Dermis microvascular lymphatic vessel endothelial cell (primary cell): ENCODE measurements around the gene MGLL. TPM values are rescaled to one million over a fixed set of nuclear protein-coding genes. Genes with fewer than 3 reads are reported as not detected.
"Not testable (repeated sequence)": the region's sequence is repeated elsewhere in the genome, so short reads cannot be mapped to it uniquely, and the experiment has no call there.

Experiments used
- DNase-seq, 2 donors: peaks; one replicate each; pipeline versions ENCODE4 v3.0.0 to v3.0.0-alpha.2; 2010; ENCODE audit warnings: low read depth in 2 of 2
- total RNA-seq: library from RNA; depleted of rRNA; stranded (reverse); fragments of >200 nt; gene quantifications from 2 replicates; pipeline ENCODE4 v1.2.1, GENCODE V29; 2014

Gene MGLL
- total RNA-seq, 1 donor from 2014 or later = 33.4 TPM

DNA sequence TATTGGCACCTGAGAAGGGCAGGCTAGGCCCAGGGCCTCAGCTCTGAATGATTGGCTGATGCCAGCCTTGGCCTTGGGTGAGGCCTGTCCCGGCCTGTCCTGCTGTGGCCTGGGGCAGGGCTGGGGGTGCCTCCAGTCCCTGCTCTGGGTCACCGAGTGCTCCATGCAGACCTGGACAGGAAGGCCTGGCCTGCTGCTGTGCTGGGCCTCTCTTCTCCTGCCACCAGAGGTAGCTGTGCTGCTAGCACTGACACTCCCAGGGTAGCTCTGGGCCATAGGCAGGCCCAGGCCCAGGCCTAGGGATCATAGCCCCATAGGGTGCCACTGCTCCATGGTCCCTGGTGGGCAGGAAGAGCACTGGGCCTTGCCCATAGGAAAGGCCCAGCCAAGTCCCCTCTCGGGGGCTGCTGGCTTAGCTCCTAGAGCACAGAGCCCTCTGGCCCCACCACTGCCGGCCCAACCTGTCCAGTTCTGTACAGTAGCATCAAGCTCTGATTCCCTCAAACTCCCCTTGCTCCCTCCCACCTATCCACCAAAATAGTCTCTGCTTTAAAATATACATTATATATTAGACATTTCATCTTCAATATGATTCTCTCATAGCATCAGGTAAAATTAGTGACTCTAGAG is 131.4 kb downstream of the MGLL start:
- peak; percentile 43 to 64 for DNase-seq

DNA sequence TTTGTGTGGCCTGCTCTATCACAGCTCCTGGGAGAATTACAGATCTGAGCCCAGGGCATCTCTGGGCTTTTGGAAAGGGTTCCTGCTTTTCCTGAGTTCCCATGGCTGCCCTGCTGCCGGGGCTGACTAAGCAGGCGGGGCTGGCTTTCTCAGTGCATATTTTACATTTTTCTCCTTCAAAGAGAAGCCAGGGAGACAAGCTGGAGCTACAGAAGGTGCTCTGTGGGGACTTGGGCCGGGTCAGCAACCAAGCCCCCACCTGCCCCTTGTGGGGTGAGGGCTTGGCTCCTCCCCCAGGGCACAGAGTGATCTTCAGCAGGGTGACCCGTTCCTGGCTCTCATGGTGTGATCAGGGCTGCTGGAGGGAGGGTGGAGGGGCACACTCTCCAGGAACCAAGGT is 132.2 kb downstream of the MGLL start:
- DNase-seq = no peak

DNA sequence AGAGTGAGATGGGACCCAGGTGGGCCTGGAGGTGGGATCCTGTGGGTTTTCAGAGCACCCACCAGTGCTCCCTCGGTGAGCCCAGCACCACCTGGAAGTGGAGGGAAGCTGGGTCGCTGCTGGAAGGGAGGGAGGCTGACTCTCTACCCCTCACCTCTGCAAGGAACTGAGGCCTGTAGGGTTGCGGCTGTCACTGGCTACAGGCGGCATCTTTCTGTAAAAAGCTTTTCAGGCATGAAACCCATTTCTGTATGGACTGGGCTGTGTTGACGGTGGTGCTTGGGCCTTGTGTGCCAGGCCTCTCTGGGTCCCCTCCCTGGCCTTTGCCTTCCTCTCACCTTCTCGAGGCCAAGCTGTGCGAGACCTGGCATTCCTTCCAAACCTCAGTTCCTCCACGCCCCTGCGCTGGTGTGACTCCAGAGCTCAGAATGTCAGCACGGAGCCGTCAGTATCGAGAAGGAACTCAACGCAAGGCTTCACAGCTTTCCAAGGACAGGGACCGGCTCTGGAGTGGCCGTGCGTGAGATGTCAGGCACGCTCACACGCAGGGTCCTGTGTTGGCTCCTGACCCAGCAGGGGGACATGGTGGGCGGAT is 133.0 kb downstream of the MGLL start:
- no peak for DNase-seq

DNA sequence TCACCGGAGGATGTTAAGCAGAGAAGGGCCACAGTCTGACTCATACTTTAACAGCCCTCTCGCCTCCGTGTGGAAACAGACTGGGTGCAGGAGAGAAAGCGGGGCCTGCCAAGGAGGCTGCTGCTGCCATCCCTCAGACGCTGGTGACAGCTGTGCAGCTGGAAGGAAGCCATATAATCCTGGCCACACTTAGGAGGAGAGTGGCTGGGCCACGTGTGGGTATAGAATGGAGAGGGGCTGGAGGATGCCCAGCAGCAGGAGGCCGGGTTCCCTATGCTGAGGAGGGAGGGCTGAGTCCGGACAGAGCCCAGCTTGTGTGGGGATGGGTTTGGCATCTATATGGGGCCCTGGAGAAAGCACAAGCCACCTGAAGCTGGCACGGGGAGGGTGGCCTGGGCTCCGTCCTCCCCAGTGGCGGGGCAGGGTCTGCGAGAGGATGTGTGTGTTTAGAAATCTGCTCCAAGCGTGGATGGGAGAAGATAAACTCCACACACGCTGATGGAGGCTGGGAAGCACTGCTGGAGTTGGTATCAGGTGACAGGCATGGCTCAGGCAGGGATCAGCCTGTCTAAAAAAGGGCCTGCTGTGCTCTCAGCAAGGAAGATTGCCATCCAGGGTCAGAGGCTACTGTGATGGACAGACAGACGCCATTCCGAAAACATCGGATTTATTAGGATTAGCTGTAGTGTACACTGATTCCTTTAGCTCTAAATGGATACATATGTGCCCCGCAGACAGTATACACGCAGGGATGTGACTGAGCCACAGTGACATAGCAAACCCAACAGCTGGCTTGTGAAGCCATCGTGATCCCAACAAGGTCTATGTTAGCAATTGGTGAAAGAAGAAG is 133.7 kb downstream of the MGLL start:
- no peak for DNase-seq

DNA sequence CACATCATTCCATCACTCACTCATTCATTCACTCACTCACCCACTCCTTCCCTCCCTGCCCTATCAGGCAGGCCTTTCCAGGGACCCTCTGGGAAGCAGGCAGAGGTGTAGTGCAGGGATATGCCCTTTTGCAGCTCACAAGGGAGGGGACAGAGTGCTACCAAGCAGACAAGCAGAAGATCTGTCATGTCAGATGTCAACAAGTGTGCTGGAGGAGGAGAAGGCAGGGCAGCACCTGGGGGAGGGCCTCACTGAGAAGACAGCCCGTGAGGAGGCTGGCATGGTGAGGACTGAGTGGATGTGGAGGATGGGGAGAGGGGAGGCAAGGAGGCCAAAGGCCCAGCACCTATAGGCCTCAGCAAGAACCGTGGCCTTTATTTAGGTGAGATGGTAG is 134.3 kb downstream of the MGLL start:
- no peak for DNase-seq

DNA sequence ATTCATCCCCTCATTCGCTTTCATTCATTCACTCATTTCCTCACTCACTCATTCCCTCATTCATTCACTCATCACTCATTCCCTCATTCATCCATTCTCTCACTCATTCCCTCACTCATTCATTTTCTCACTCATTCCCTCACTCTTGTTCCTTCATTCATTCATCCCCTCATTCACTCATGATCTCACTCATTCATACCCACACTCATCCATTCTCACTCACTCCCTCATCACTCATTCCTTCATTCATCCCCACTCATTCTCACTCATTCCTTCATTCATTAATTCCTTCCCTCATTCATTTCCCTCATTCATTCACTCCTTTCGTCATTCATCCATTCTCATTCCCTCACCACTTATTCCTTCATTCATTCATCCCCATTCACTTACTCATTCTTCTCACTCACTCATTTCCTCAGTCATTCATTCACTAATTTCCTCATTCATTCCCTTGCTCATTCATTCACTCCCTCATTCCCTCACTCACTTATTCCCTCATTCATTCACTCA is 135.0 kb downstream of the MGLL start:
- no peak for DNase-seq

DNA sequence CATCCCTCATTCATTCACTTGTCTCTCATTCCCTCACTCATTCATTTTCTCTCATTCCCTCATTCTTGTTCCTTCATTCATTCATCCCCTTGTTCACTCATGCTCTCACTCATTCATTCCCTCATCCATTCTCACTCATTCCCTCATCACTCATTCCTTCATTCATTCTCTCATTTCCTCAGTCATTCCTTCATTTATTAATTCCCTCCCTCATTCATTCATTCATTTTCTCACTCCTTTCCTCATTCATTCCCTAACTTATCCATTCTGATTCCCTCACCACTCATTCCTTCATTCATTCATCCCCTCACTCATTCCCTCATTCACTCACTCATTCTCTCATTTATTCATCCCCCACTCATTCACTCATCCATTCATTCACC is 135.8 kb downstream of the MGLL start:
- no peak for DNase-seq

DNA sequence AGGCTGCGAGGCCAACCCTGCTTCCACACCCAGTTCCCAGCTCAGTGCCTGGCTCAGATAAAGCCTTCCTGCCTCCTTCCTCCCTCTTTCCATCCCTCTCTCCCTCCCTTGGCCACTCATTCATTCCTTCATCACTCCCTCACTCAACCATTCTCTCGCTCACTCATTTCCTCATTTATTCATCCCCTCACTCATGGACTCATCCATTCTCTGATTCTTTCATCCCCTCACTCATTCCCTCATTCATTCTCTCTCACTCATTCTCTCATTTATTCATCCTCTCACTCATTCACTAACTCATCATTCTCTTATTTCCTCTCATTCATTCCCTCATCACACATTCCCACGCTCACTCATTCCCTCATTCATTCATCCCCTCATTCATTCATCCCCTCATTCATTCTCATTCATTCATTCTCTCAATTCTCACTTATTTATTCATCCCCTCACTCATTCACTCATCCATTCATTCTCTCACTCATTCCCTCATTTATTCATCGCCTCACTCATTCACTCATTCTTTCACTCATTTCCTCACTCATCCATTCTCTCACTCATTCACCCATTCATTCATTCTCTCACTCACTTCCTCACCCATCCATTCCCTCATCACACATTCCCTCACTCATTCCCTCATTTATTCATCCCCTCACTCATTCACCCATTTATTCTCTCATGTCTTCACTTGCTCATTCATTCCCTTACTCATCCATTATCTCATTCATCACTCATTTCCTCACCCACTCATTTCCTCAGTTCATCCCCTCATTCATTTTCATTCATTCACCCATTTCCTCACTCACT is 136.4 kb downstream of the MGLL start:
- no peak for DNase-seq

DNA sequence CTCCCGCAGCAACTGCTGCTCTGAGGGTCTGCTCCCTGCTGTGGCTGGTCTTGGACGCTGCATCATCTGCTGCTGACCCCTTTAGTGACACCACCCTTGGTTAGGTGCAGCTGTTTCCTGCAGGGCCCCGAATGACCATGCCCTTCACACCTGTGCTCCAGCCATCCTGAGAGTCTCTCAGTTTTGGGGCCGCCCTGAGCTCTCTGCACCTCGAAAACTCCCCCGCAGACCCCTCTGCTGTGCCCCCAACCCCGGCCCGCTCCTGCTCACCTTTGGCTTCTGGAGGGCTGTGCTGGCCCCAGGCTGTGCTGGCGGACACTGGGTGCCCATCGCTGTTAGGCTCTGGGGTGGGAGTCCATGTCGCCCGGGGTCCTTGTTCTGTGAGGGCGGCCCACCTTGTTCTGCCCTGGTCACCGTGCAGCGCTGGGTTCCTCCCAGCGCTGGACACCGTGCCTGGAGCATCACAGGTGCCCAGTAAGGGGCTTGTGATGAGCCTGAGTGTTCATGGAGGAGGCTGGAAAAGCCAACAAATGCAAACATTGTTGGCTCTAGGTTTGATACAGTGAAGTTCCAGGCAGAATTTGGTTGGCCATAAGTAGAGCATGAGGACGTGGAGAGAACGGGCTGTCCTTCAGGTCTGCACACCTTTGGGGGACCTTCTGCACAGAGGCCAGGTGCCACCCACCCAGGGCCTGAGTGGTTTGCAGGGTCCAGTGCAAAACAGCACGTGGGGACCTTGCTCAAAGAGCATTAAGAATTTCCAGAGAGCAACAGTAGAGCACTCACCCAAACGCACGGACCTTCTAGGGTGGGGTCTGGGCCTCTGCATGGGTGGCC is 137.2 kb downstream of the MGLL start:
- DNase-seq = no peak

DNA sequence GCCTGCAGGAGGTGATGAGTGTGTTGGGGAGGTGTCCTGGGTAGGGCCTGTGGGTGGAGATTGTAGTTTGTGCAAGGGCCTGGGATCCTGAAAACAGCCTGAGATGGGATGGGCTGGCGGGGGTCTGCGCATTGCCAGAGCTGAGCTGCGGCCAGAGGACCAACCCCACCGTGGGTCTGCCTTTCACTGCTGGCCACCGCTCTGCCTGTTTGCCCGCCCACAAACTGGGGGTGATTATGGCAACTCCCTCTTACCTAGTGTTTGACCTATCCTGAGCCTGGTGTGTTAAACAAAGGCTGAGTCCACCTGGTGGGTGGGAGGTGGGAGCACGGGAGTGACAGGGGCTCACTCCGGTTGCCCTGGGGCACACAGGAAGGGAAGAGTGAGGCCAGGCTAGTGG is 139.8 kb downstream of the MGLL start:
- no peak for DNase-seq

DNA sequence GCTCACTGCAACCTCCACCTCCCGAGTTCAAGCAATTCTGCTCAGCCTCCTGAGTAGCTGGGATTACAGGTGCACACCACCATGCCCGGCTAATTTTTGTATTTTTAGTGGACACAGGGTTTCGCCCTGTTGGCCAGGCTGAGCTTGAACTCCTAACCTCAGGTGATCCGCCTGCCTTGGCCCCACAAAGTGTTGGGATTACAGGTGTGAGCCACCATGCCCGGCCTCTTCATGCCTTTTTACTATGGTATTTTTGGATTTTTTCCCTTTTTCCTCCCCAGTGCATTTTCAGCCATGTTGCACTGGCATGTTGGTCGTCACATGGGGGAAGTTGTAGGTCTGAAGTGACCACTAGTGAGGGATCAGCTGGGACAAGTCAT is 140.2 kb downstream of the MGLL start:
- DNase-seq = not testable (repeated sequence)

DNA sequence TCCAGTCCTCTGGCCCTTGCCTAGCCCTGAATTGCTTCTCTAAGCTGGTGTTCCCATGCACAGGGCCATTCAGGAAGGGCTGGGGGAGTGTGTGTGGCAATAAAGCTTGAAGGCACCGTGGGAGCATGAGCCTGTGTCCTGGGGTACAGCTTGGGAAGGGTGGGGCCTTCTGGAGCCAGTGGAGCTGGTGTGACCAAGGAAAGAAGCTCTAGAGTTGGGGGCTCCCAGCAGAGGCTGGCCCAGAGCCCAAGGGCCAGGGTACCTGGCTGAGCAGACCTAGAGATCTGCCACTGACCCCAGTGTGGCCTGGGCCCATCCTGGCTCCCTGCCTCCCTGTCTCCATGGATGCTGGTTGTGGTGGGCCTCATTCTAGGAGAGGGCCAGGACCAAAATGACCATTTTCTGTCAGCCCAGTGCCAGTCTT is 141.5 kb downstream of the MGLL start:
- no peak for DNase-seq

DNA sequence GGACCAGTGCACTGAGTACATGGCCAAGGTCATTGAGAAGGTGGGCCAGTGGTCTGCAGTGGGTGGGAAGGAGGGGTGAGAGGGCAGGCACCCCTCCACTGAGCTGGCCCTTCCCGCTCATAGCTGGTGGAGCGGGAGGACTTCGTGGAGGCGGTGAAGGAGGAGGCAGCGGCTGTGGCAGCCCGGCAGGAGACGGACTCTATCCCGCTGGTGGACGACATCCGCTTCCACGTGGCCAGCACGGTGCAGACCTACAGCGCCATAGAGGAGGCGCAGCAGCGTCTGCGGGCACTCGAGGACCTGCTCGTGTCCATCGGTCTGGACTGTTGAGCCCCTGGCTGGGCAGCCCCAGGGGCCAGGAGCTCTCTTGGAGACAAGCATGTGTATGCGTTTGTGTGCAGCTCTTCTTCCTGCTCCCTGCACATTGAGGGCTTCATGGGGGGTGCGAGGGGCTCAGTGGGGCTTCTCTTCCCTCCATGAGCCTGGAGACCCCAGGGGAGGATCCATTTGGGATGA is 142.1 kb downstream of the MGLL start:
- DNase-seq = no peak

DNA sequence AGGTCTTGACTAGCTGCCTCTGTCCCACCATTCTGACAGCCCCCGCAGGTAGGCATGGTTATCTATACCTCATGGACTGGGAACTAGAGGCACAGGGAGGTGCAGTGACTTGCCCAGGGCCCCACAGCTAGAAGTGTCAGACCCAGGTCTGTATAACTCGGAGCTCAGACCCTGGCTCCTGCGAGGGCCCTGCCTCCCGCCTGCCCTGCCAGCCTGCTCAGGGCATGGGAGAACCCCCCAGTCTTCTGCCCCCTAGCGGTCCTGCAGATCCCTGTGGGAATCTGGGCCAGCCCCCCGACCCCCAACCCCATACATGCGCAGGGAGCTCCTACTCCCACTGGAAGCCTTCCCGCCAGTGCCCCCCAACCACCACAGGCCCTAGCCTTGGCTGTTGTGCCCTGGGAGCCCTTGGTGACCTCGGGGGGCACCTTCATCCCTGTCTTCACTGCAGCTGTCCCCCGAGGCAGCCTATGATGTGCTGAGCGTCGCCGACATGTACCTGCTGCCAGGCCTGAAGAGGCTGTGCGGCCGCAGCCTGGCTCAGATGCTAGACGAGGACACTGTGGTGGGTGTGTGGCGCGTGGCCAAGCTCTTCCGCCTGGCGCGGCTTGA is 142.7 kb downstream of the MGLL start:
- no peak for DNase-seq

DNA sequence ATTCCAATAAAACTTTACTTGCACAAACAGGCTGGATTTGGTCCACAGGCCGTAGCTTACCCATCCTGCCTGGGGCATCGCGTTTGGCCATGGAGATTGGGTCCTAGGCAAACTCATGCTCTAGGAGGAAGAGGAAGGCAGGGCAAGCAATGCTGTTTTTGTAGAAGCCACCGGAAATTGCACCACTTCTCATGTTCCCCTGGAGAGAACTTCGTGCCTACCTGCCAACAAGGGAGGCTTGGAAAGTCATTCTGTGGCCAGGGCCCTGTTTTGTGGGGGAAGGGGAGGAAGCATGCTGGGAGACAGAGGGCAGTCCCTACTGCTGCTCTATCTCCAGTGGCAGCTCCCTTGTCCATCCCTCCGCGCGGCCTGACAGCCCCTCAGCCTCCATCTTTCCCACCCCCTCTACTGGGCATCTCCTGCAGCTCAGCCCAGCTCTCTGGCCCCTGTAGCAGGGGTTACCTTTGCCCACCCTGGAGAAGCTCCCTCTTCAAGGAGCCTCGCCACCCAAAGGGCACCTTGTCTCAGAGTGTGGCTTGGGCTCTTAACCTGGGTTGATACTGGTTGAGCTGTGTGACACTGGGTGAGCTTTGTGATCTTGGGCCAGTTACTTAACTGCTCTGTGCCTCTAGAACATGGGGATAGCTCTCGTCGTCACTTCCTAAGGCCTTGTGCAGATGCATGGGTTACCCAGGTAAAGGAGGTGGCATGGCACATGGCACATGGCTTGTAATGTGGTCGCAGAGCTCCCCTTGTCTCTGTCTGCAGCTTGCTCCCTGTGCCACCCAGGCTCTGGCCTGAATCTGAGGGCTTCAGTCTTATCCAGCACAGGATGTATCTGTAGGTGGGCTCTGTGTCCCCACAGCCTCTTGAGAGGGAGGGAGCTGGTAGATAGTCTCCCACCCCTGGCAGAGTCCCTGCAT is 143.4 kb downstream of the MGLL start:
- DNase-seq = no peak

DNA sequence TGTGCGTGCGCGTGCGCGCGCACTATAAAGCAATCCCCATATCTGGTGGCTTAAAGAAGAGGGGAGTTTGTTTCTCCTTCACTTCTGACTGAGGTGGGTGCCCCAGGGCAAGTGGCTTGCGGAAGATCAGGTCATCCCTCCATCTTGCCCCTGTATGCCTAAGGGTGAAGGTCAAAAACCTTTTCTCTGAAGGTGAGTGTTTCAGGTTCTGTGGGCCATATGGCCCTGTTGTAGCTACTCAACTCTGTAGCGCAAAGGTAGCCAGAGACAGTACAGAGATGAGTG is 144.1 kb downstream of the MGLL start:
- no peak for DNase-seq

DNA sequence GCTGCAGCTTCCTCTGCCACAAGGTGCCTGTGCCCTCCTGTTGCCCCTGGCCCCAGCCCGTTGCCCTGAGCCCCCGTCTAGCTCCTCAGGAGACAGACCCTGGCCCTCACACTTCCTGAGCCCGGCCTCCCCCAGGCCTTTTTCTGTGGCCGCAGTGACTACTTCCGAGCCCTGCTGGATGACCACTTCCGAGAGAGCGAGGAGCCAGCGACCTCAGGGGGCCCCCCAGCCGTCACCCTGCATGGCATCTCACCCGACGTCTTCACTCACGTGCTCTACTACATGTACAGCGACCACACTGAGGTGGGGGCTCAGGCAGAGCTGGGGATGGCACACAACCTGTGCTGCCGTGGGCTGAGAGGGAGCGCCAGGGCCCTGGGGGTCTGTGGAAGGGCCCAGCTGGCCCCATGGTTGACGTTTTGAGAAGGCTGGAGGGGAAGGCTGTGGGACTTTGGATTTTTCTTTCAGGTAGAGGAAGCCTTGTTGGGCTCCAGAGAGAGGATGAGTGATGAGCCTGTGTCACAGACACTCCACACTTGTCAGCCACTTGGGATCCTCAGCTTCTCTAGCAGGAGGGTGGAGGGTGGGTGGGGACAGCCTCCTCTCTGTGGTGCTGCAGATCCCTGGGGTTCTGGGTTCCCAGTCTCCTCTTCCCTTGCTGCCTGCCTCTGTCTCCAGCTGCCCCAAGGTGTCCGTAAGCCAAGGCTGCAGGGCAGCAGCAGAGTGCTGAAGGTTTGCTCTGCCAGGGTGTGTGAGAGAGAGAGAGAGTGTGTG is 144.6 kb downstream of the MGLL start:
- DNase-seq = no peak

DNA sequence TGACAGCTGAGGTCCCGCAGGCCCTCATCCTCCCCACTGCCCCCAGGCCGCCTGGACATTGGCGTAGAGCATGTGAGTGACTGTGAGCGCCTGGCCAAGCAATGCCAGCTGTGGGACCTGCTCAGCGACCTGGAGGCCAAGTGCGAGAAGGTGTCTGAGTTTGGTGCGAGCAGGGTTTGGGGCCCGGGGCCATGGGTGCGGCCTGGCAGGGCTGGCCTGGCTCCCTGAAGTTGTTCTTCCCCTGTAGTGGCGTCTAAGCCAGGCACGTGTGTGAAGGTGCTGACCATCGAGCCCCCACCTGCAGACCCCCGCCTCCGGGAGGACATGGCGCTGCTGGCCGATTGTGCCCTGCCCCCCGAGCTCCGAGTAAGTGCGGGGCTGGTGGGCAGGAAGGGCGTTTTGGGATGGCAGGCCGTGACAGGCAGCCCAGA is 145.4 kb downstream of the MGLL start:
- DNase-seq = no peak

DNA sequence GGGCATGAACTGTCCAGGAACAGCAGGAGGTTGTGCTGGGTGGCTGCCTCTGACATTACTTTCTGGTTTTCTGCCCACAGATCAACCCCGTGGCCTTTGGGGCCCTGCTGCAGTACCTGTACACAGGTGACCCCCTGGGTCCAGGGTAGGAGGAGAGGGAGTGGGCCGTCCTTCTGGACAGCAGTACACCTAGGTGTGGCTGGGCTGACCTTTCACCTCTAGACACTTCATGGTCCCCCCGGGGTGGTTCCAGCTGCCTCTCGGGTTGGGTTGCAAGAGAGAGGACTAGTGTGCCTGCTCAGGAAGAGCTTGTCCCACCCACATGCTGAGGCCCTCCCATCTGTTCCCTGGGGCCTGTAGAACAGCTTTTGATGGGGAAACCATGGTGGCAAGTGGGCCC is 145.9 kb downstream of the MGLL start:
- no peak for DNase-seq
